ENCODE data around the gene TENM3.

The TENM3 gene

DNA sequence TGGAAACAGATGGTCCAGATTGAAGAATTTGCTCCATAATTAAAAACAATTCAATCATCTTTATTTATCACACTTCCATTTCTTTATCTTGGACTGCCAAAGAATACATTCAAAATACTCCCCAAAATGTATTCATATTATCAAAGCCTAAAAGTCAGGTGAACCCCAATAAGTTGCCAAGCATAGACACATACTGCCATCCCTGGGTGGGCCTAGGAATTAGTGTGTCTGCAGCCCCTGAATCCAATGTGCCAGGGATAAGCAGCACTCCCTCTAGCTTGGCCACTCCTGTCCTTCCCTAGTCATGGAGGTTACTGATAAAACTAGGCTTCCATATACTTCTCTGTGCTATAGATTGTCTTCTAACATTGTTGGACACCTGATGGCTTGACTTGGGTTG, 199.9 kb downstream of the TENM3 start:
- no peak overlapping the region for H3K4me3 ChIP-seq (ENCODE audit: low read depth in 1 of 2, low read length in 2 of 2)
- TF ChIP-seq, protein P1, sequence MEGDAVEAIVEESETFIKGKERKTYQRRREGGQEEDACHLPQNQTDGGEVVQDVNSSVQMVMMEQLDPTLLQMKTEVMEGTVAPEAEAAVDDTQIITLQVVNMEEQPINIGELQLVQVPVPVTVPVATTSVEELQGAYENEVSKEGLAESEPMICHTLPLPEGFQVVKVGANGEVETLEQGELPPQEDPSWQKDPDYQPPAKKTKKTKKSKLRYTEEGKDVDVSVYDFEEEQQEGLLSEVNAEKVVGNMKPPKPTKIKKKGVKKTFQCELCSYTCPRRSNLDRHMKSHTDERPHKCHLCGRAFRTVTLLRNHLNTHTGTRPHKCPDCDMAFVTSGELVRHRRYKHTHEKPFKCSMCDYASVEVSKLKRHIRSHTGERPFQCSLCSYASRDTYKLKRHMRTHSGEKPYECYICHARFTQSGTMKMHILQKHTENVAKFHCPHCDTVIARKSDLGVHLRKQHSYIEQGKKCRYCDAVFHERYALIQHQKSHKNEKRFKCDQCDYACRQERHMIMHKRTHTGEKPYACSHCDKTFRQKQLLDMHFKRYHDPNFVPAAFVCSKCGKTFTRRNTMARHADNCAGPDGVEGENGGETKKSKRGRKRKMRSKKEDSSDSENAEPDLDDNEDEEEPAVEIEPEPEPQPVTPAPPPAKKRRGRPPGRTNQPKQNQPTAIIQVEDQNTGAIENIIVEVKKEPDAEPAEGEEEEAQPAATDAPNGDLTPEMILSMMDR (IDR thresholded peaks at IDR 0.05; ENCODE audit: borderline replicate concordance, extremely low read depth, low read length, poor library complexity, severe bottlenecking) = no peak
- TF ChIP-seq EZH2 (IDR thresholded peaks at IDR 0.05; ENCODE audit: borderline replicate concordance, low read depth, low read length, severe bottlenecking) = no peak

DNA sequence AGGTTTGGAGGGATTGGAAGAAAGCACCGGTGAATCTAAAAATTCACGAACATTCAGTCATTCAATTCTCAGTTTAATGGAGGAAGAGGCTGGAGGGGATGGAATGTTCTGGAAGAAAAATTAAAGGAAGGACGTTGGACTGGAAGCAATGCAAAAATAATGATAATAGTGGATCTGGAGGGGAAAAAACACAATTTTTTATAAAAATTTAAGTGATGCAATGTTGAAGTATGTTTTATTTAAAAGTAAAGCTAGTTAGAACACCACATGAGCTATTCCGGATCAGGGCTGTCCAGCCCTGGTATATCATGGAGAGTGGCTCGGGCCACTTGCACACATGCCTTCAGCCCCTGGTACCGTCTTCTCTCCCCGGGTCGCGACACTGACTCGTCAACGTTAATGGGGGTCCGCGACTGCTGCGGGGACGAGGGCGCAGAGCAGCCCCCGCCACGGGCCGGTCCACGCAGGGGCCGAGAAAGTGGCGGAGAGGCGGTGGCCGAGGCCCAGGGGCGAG, 204.6 kb downstream of the TENM3 start:
- TF ChIP-seq EZH2 (IDR thresholded peaks at IDR 0.05; ENCODE audit: borderline replicate concordance, low read depth, low read length, severe bottlenecking) = no peak
- TF ChIP-seq, protein P1 (IDR thresholded peaks at IDR 0.05; ENCODE audit: borderline replicate concordance, extremely low read depth, low read length, poor library complexity, severe bottlenecking) = no peak
- Histone ChIP-seq H3K9me3 (ENCODE audit: insufficient read depth, low read length, severe bottlenecking) (no peaks in the 10 kb centered on the region), H3K4me3 (ENCODE audit: low read depth in 1 of 2, low read length in 2 of 2) (no peak overlapping the region), H2AFZ (ENCODE audit: low read depth, low read length) (no peak overlapping the region), H4K20me1 (ENCODE audit: insufficient read depth, low read length) (no peaks in the 10 kb centered on the region), H3K4me2 (ENCODE audit: insufficient read depth, low read length) (no peak overlapping the region), H3K27ac (ENCODE audit: low read length) (no peak overlapping the region), H3K9ac (ENCODE audit: low read depth, low read length) (no peak overlapping the region), H3K4me1 (ENCODE audit: insufficient read depth, low read length) (no peaks in the 10 kb centered on the region), H3K36me3 (ENCODE audit: insufficient read depth, low read length) (no peaks in the 10 kb centered on the region), H3K79me2 (ENCODE audit: insufficient read depth, low read length) (no peaks in the 10 kb centered on the region), H3K27me3 (ENCODE audit: insufficient read depth, low read length, poor library complexity) (no peaks in the 10 kb centered on the region)
- ATAC-seq (ENCODE audit: insufficient read depth, low read depth) = no peak
- no peak for DNase-seq

More for the DNA sequence above, 199.9 kb downstream of the TENM3 start:
- H4K20me1 ChIP-seq (ENCODE audit: insufficient read depth, low read length) = no peaks in the 10 kb centered on the region
- no peak overlapping the region for H3K9ac ChIP-seq (ENCODE audit: low read depth, low read length)
- no peaks in the 10 kb centered on the region for H3K27me3 ChIP-seq (ENCODE audit: insufficient read depth, low read length, poor library complexity)
- no peak overlapping the region for H3K27ac ChIP-seq (ENCODE audit: low read length)
- H3K36me3 ChIP-seq (ENCODE audit: insufficient read depth, low read length) = no peaks in the 10 kb centered on the region
- H2AFZ ChIP-seq (ENCODE audit: low read depth, low read length) = no peak overlapping the region
- no peaks in the 10 kb centered on the region for H3K9me3 ChIP-seq (ENCODE audit: insufficient read depth, low read length, severe bottlenecking)
- no peaks in the 10 kb centered on the region for H3K79me2 ChIP-seq (ENCODE audit: insufficient read depth, low read length)
- no peak for DNase-seq
- no peak overlapping the region for H3K4me2 ChIP-seq (ENCODE audit: insufficient read depth, low read length)
- no peak for ATAC-seq (ENCODE audit: insufficient read depth, low read depth)
- H3K4me1 ChIP-seq (ENCODE audit: insufficient read depth, low read length) = no peaks in the 10 kb centered on the region

DNA sequence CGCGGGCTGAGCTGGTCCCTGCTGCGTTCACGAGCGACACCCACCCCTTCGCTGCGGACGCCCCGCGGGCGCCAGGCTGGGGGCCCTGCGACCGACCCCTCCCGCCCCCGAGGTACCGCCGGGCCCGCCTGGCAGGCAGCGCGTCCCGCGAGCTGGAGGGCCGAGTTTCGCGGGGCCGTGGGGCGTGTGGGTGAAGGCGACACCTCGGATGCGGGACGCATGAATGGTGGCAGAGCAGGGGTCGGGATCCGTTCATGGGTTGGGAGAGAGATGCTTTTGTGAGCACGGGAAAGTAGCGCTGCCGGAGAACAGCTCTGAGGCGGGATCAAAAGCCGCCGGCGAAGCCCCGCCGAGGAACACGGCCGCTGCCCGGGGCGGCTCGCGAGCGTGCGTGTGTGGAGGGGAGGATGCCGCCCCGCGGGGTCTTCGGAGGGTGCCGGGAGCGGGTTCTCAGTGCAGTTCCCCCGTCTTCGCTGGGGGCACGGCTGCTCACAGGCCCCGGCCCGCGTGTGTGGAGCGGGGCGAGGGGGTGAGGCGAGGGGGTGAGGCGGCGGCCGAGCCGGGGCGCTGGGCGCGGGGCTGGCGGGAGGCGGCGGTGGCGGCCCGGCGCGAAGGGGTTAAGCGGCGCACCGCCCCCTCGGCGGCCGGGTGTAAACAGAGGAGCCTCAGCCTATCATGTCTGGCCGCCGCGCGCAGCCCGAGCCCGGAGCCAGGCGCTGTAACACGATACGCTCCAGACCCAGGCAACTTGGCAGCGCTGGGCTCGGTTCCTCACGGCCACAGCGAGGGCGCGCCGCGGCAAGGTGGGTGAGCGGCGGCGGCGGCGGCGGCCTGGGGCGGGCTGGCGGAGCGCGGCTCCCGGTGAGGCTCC, 205.3 kb downstream of the TENM3 start:
- Histone ChIP-seq H3K36me3 (ENCODE audit: insufficient read depth, low read length) (no peaks in the 10 kb centered on the region), H3K27me3 (ENCODE audit: insufficient read depth, low read length, poor library complexity) (no peaks in the 10 kb centered on the region), H3K4me3 (ENCODE audit: low read depth in 1 of 2, low read length in 2 of 2) (no peak overlapping the region), H3K27ac (ENCODE audit: low read length) (no peak overlapping the region), H3K4me1 (ENCODE audit: insufficient read depth, low read length) (no peaks in the 10 kb centered on the region), H3K4me2 (ENCODE audit: insufficient read depth, low read length) (no peak overlapping the region), H2AFZ (ENCODE audit: low read depth, low read length) (no peak overlapping the region), H3K9ac (ENCODE audit: low read depth, low read length) (no peak overlapping the region), H3K79me2 (ENCODE audit: insufficient read depth, low read length) (no peaks in the 10 kb centered on the region), H4K20me1 (ENCODE audit: insufficient read depth, low read length) (no peaks in the 10 kb centered on the region), H3K9me3 (ENCODE audit: insufficient read depth, low read length, severe bottlenecking) (no peaks in the 10 kb centered on the region)
- no peak for ATAC-seq (ENCODE audit: insufficient read depth, low read depth)
- TF ChIP-seq EZH2 (IDR thresholded peaks at IDR 0.05; ENCODE audit: borderline replicate concordance, low read depth, low read length, severe bottlenecking) = no peak
- TF ChIP-seq, protein P1 (IDR thresholded peaks at IDR 0.05; ENCODE audit: borderline replicate concordance, extremely low read depth, low read length, poor library complexity, severe bottlenecking) = no peak
- no peak for DNase-seq
